HepG2 (cell line): ENCODE measurements around the gene BOD1. TPM values are rescaled to one million over a fixed set of nuclear protein-coding genes. Genes with fewer than 3 reads are reported as not detected.

Experiments
- ATF7 ChIP-seq, 2 experiments: fragments of 450-650 bp in 1 of 2; sonication (generic) in 1 of 2; formaldehyde crosslinking in 1 of 2; IDR thresholded peaks; 2 replicates each; pipeline versions ENCODE4 v1.4.0 to v1.6.1; 2016 to 2020; ENCODE audit warnings: antibody characterized with exemption in 1 of 2, mild to moderate bottlenecking in 1 of 2, missing genetic modification reagents in 1 of 2
- GABPB1 ChIP-seq: IDR thresholded peaks from 2 replicates; pipeline ENCODE4 v1.6.1; 2016; ENCODE audit warnings: mild to moderate bottlenecking, missing genetic modification reagents, moderate library complexity, missing compliant biosample characterization
- HMG20B ChIP-seq: conservative IDR thresholded peaks from 2 replicates; pipeline ENCODE4 v1.6.1; 2016; ENCODE audit warnings: missing genetic modification reagents, missing compliant biosample characterization
- IRF2 ChIP-seq: IDR thresholded peaks from 2 replicates; pipeline ENCODE4 v1.6.1; 2018; ENCODE audit warnings: missing genetic modification reagents, missing compliant biosample characterization
- LCORL ChIP-seq, 2 experiments: fragments of 450-650 bp in 1 of 2; sonication (generic) in 1 of 2; formaldehyde crosslinking in 1 of 2; IDR thresholded peaks; 2 replicates each; pipeline versions ENCODE4 v1.5.0 to v1.6.1; 2017 to 2020; ENCODE audit warnings: antibody characterized with exemption in 1 of 2, missing genetic modification reagents in 1 of 2
- RFX3 ChIP-seq: IDR thresholded peaks from 2 replicates; pipeline ENCODE4 v1.6.1; 2016; ENCODE audit warnings: missing biosample characterization, missing genetic modification reagents
- RXRA ChIP-seq: sonication (generic); formaldehyde crosslinking; IDR thresholded peaks from 2 replicates; pipeline ENCODE4 v1.5.1; 2020; ENCODE audit warnings: missing genetic modification reagents
- SOX5 ChIP-seq: IDR thresholded peaks from 2 replicates; pipeline ENCODE4 v1.6.1; 2016; ENCODE audit warnings: borderline replicate concordance
- SRSF1 ChIP-seq: fragments of 200-400 bp; formaldehyde crosslinking; optimal IDR thresholded peaks from 2 replicates; pipeline ENCODE3; 2017; ENCODE audit warnings: mild to moderate bottlenecking, low read depth, low read length, moderate library complexity
- ZMYM4 ChIP-seq: sonication (generic); formaldehyde crosslinking; IDR thresholded peaks from 2 replicates; pipeline ENCODE4 v1.8.1; 2023; ENCODE audit warnings: mild to moderate bottlenecking, missing genetic modification reagents
- ZNF510 ChIP-seq: sonication (generic); formaldehyde crosslinking; IDR thresholded peaks from 2 replicates; pipeline ENCODE4 v1.4.0; 2020; ENCODE audit warnings: low read depth, mild to moderate bottlenecking, missing genetic modification reagents
- ZNF556 ChIP-seq: sonication (generic); formaldehyde crosslinking; IDR thresholded peaks from 2 replicates; pipeline ENCODE4 v1.4.0; 2020; ENCODE audit warnings: mild to moderate bottlenecking, missing genetic modification reagents, borderline replicate concordance
- polyA plus RNA-seq, 8 experiments: library from polyadenylated mRNA; depleted of rRNA in 3 of 8; stranded (reverse) in 7 of 8; unstranded in 1 of 8; fragments of >200 nt; fragmentation: Illumina TruSeq in 4 of 8; extraction: Trizol in 4 of 8; gene quantifications; 2 replicates each; pipeline versions ENCODE4 v1.2.1 to v1.2.3, GENCODE V29; 2011 to 2016; ENCODE audit warnings: low read depth in 4 of 8, missing spikeins in 1 of 8, mixed read lengths in 1 of 8; ENCODE audit not compliant: insufficient read depth in 1 of 8
- total RNA-seq, 5 experiments: library from RNA; depleted of rRNA; stranded (reverse); fragments of >200 nt; fragmentation: Illumina TruSeq; extraction: Trizol; gene quantifications; 2 replicates each; pipeline ENCODE4 v1.2.3, GENCODE V29; 2016; ENCODE audit warnings: low read depth in 1 of 5
- TF ChIP-seq, protein P1 (sequence below): sonication (generic); formaldehyde crosslinking; IDR thresholded peaks from 2 replicates; pipeline ENCODE4 v1.5.1; 2020; ENCODE audit warnings: mild to moderate bottlenecking, moderate library complexity, missing genetic modification reagents
- TF ChIP-seq, protein P2 (sequence below): sonication (generic); IDR thresholded peaks from 2 replicates; pipeline ENCODE4 v1.6.1; 2016; ENCODE audit warnings: low read depth, borderline replicate concordance
- TF ChIP-seq, protein P3 (sequence below): sonication (generic); formaldehyde crosslinking; IDR thresholded peaks from 2 replicates; pipeline ENCODE4 v1.5.1; 2020; ENCODE audit warnings: mild to moderate bottlenecking, missing genetic modification reagents, moderate library complexity
- TF ChIP-seq, protein P4 (sequence below): sonication (generic); formaldehyde crosslinking; IDR thresholded peaks from 2 replicates; pipeline ENCODE4 v1.5.1; 2020; ENCODE audit warnings: missing genetic modification reagents, mild to moderate bottlenecking, borderline replicate concordance
- TF ChIP-seq, protein P5 (sequence below): sonication (generic); formaldehyde crosslinking; IDR thresholded peaks from 2 replicates; pipeline ENCODE4 v1.4.0; 2020; ENCODE audit warnings: missing genetic modification reagents

Gene BOD1
- total and polyA plus RNA-seq, 2 of the 13 experiments (the other 11 are each of a cell fraction or from before 2014, with no cell fraction given): 81.5 to 103 TPM

DNA sequence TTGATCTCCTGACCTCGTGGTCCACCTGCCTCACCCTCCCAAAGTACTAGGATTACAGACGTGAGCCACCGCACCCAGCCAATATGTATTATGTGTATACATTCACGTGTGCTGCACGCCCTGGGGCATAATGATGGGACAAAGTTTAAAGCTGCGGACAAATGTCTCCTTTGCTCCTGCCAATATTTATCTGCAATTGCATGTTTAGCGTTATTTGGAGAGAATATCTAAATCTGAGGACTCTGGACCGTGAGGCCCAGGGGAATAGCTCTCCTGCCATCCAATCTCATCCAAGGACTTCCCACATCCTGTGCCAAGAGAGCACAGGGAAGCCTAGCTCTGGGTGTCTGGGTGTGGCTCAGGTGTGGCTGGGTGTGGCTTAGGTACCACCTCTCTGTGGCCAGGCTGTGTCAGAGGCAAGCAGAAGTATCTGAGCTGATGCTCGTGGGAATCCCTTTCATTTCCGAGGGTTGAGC is 6.9 kb upstream of the BOD1 start (continued):
- no peak for TF ChIP-seq SRSF1
- TF ChIP-seq IRF2 (CRISPR knock-in tag): 0 out of 2 replicates have a peak, but pooled peaks have one; percentile 26
- TF ChIP-seq, protein P1, sequence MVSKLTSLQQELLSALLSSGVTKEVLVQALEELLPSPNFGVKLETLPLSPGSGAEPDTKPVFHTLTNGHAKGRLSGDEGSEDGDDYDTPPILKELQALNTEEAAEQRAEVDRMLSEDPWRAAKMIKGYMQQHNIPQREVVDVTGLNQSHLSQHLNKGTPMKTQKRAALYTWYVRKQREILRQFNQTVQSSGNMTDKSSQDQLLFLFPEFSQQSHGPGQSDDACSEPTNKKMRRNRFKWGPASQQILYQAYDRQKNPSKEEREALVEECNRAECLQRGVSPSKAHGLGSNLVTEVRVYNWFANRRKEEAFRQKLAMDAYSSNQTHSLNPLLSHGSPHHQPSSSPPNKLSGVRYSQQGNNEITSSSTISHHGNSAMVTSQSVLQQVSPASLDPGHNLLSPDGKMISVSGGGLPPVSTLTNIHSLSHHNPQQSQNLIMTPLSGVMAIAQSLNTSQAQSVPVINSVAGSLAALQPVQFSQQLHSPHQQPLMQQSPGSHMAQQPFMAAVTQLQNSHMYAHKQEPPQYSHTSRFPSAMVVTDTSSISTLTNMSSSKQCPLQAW (CRISPR knock-in tag): peak; percentile 79
- TF ChIP-seq ZMYM4: peak; percentile 74
- TF ChIP-seq ZNF556: peak; percentile 75; the same call in 1 of the 2 replicates
- TF ChIP-seq, protein P2, sequence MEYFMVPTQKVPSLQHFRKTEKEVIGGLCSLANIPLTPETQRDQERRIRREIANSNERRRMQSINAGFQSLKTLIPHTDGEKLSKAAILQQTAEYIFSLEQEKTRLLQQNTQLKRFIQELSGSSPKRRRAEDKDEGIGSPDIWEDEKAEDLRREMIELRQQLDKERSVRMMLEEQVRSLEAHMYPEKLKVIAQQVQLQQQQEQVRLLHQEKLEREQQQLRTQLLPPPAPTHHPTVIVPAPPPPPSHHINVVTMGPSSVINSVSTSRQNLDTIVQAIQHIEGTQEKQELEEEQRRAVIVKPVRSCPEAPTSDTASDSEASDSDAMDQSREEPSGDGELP: peak; percentile 22; the same call in 1 of the 2 replicates
- TF ChIP-seq, protein P3, sequence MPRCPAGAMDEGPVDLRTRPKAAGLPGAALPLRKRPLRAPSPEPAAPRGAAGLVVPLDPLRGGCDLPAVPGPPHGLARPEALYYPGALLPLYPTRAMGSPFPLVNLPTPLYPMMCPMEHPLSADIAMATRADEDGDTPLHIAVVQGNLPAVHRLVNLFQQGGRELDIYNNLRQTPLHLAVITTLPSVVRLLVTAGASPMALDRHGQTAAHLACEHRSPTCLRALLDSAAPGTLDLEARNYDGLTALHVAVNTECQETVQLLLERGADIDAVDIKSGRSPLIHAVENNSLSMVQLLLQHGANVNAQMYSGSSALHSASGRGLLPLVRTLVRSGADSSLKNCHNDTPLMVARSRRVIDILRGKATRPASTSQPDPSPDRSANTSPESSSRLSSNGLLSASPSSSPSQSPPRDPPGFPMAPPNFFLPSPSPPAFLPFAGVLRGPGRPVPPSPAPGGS (CRISPR knock-in tag): no peak; the same call in 1 of the 2 replicates
- TF ChIP-seq ZNF510 (CRISPR knock-in tag): no peak
- peak; percentile 89 for TF ChIP-seq SOX5 (CRISPR knock-in tag)
- no peak for TF ChIP-seq RXRA (CRISPR knock-in tag)
- TF ChIP-seq ATF7 (IDR thresholded peaks at IDR 0.05): no peak
- TF ChIP-seq ATF7 (CRISPR knock-in tag; IDR thresholded peaks at IDR 0.05): no peak
- no peak for TF ChIP-seq HMG20B
- TF ChIP-seq GABPB1: no peak
- no peak for TF ChIP-seq LCORL (IDR thresholded peaks at IDR 0.05)
- peak; percentile 83 for TF ChIP-seq LCORL (CRISPR knock-in tag; IDR thresholded peaks at IDR 0.05)
- TF ChIP-seq RFX3 (CRISPR knock-in tag): no peak
- TF ChIP-seq, protein P4, sequence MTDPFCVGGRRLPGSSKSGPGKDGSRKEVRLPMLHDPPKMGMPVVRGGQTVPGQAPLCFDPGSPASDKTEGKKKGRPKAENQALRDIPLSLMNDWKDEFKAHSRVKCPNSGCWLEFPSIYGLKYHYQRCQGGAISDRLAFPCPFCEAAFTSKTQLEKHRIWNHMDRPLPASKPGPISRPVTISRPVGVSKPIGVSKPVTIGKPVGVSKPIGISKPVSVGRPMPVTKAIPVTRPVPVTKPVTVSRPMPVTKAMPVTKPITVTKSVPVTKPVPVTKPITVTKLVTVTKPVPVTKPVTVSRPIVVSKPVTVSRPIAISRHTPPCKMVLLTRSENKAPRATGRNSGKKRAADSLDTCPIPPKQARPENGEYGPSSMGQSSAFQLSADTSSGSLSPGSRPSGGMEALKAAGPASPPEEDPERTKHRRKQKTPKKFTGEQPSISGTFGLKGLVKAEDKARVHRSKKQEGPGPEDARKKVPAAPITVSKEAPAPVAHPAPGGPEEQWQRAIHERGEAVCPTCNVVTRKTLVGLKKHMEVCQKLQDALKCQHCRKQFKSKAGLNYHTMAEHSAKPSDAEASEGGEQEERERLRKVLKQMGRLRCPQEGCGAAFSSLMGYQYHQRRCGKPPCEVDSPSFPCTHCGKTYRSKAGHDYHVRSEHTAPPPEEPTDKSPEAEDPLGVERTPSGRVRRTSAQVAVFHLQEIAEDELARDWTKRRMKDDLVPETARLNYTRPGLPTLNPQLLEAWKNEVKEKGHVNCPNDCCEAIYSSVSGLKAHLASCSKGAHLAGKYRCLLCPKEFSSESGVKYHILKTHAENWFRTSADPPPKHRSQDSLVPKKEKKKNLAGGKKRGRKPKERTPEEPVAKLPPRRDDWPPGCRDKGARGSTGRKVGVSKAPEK (CRISPR knock-in tag): peak; percentile 70; the same call in 1 of the 2 replicates
- TF ChIP-seq, protein P5, sequence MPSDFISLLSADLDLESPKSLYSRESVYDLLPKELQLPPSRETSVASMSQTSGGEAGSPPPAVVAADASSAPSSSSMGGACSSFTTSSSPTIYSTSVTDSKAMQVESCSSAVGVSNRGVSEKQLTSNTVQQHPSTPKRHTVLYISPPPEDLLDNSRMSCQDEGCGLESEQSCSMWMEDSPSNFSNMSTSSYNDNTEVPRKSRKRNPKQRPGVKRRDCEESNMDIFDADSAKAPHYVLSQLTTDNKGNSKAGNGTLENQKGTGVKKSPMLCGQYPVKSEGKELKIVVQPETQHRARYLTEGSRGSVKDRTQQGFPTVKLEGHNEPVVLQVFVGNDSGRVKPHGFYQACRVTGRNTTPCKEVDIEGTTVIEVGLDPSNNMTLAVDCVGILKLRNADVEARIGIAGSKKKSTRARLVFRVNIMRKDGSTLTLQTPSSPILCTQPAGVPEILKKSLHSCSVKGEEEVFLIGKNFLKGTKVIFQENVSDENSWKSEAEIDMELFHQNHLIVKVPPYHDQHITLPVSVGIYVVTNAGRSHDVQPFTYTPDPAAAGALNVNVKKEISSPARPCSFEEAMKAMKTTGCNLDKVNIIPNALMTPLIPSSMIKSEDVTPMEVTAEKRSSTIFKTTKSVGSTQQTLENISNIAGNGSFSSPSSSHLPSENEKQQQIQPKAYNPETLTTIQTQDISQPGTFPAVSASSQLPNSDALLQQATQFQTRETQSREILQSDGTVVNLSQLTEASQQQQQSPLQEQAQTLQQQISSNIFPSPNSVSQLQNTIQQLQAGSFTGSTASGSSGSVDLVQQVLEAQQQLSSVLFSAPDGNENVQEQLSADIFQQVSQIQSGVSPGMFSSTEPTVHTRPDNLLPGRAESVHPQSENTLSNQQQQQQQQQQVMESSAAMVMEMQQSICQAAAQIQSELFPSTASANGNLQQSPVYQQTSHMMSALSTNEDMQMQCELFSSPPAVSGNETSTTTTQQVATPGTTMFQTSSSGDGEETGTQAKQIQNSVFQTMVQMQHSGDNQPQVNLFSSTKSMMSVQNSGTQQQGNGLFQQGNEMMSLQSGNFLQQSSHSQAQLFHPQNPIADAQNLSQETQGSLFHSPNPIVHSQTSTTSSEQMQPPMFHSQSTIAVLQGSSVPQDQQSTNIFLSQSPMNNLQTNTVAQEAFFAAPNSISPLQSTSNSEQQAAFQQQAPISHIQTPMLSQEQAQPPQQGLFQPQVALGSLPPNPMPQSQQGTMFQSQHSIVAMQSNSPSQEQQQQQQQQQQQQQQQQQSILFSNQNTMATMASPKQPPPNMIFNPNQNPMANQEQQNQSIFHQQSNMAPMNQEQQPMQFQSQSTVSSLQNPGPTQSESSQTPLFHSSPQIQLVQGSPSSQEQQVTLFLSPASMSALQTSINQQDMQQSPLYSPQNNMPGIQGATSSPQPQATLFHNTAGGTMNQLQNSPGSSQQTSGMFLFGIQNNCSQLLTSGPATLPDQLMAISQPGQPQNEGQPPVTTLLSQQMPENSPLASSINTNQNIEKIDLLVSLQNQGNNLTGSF (CRISPR knock-in tag): no peak
